Caki2 (cell line): ENCODE data around the gene PFKFB4. TPM values are rescaled to one million over a fixed set of nuclear protein-coding genes. Genes with fewer than 3 reads are reported as not detected.
A peak's percentile ranks its signal among the peaks of the same experiment; 100 is the strongest.
"Not testable (repeated sequence)": the region's sequence is repeated elsewhere in the genome, so short reads cannot be mapped to it uniquely, and the experiment has no call there.

Experiments used
- DNase-seq: peaks from one replicate; pipeline ENCODE4 v3.0.0-alpha.2; 2015; ENCODE audit warnings: low read depth
- in situ Hi-C: cut with HindIII; loops from 2 replicates; pipeline ENCODE4 v1.10.0; 2016; ENCODE audit warnings: low sequenced_read_pairs, low pct_unique_long_range_greater_than_20kb, mixed read lengths
- total RNA-seq: library from RNA; depleted of rRNA; stranded (reverse); fragments of >200 nt; shearing (Covaris generic); gene quantifications from 2 replicates; pipeline ENCODE4 v1.2.3, GENCODE V29; 2014; ENCODE audit warnings: low replicate concordance; rRNA removed

PFKFB4 gene
- total RNA-seq, 1 experiment from 2014 or later, result 23.8 TPM

DNA sequence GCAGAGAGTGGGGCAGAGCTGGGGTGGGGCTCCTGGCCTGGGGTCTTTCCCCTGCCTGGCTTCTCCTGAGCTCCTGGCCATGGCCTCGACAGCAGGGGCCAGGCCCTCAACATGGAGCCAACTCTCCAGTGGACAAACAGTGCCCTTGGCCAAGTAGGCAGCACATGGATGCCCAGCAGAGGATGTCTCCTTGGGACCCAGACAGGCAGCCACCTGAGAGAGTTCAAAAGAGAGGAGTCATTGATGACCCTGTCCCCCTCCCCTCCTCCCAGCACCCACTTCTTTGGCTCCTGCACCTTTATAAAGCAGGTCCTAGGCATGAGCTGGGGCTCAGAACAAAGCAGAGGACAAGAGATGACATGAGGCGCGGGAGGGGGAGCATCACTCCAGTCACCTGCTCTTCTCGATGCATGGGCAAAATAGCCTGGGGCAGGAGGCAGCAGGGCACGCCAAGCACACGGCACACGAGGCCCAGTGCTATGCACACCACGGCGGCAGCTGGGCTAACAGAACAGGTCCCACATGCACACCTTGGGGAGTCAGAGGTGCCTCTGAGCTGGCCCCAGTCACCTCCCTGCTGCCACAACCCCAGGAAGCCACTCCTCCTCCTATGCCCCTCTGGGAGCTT is 80.1 kb downstream of the PFKFB4 start:
- no peak for DNase-seq
- in situ Hi-C loops, result no loop called here

DNA sequence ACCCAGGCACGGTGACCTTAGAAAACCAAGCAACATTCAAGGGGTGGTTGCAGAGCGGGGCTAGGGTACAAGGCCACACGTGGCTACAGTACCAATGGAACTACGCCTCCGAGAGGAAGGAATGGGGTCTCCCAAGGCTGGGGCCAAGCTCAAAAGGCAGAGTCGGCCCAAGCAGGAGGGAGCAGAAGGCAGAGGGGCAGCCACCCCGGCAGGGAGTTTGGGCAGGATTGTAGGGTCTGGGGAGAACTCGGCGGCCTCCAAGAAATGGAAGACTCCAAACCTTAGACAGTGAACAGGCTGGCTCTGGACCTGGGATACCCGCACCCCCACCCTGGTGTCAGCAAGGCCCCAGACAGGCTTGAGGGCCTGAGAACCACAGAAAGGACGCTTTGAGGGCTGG is 81.4 kb downstream of the PFKFB4 start:
- in situ Hi-C loops, result no loop called here

DNA sequence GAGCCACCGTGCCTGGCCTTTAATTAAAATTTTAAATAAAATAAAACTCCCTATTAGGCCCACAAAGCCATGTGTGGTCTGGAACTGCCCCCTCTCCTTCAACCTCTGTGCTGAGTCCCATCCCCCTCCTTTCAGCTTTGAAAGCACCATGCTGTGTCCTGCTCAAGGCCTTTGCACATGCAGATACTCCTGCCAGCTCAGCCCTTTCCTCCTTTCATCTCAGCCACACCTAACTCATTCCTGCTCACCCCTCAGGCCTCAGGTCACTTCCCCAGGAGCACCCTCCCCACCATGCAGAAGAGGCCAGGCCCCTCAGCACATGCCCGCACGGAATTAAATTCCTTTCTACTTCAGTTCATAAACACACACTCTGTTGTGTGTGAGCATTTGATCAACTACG is 82.0 kb downstream of the PFKFB4 start:
- in situ Hi-C loops, result no loop called here
- no peak for DNase-seq

More for the DNA sequence above, 81.4 kb downstream of the PFKFB4 start:
- DNase-seq, result no peak

DNA sequence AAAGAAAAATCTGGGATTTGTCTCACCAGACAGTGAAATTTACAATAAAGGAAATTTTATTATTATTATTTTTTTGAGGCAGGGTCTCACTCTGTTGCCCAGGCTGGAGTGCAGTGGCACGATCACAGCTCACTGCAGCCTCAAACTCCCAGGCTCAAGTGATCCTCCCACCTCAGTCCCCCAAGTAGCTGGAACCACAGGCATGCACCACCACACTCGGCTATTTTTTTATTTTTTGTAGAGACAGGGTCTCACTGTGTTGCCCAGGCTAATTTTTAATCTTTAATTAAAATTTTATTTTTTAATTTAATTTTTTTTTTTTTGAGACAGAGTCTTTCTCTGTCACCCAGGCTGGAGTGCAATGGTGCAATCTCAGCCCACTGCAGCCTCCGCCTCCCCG is 82.6 kb downstream of the PFKFB4 start:
- in situ Hi-C loops, DNase-seq: not testable (repeated sequence)

DNA sequence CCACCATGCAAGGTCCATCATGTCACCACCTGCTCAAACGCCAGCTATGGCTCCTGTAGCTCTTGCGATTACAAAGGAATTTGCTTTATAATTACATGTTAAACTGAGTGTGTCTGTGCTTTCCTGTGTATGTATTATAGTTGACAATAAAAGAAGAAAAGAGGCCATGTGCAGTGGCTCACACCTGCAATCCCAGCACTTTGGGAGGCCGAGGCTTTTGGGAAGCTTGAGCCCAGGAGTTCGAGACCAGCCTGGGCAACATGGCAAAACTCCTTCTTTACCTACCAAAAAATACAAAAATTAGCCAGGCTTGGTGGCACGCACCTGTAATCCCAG is 83.0 kb downstream of the PFKFB4 start:
- DNase-seq, result no peak
- in situ Hi-C loops, result no loop called here

DNA sequence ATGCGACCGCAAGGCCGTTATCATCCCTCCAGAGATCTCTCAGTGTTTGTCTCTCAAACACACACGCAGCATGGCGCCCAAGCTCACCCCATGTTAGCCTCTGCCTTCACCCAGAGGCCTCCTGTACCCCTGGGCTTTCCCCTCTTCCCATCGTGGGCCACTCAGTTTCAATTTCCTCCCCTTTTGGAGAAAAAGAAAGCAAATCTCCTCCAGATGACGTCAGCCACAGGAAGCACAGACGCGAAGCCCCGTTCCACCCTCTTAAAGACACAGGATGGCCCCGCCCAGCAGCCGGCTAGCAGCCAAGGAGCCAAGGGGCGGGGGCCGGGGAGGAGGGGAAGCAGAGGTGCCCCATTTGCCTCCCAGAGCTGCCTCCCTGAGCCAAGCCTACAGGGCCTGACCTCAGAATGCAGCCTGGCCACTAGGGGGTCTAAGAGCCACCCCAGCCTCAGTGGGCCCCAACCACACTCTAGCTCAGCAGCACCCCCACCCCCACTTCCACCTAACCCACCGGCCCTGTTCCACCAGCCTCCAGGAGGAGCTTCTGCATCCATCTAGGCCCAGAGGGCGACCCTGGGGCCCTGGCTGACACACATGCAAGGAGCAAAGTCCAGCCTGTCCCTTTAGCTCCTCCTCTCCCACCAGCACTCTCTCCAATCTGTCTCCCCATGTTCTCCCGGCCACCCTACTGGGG is 83.5 kb downstream of the PFKFB4 start:
- in situ Hi-C loops, result no loop called here
- peak; percentile 91 for DNase-seq

DNA sequence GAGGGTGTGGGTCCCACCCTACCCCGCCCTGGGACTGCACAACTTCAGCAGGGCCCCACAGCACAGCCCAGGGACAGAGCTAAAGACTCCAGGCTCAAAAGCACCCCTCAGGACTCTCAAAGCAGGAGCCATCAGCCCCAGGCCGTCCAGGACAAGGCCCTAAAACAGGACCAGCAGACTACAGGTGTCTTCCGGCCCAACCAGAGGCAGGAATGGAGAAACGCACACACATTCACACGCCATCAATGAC is 84.0 kb downstream of the PFKFB4 start:
- in situ Hi-C loops, result no loop called here
- no peak for DNase-seq

DNA sequence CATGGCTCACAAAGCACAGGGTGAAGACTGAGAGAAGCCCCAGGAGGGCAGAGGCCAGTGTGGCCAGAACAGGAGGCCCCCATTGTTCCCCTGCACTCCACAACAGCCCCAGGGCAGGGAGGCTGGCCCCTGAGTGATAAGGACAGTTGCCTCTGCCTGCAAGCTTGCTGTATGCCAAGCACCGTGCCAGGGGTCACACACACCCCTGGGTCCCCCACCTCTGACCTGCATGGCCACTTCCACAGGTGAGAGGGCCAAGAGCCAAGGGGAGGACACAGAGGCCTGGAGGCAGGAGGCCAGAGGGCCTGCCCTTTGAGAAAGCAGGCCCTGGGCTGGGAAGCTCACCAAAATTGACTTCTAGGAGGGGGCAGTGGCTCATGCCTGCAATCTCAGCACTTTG is 86.3 kb downstream of the PFKFB4 start:
- no peak for DNase-seq
- in situ Hi-C loops, result no loop called here

DNA sequence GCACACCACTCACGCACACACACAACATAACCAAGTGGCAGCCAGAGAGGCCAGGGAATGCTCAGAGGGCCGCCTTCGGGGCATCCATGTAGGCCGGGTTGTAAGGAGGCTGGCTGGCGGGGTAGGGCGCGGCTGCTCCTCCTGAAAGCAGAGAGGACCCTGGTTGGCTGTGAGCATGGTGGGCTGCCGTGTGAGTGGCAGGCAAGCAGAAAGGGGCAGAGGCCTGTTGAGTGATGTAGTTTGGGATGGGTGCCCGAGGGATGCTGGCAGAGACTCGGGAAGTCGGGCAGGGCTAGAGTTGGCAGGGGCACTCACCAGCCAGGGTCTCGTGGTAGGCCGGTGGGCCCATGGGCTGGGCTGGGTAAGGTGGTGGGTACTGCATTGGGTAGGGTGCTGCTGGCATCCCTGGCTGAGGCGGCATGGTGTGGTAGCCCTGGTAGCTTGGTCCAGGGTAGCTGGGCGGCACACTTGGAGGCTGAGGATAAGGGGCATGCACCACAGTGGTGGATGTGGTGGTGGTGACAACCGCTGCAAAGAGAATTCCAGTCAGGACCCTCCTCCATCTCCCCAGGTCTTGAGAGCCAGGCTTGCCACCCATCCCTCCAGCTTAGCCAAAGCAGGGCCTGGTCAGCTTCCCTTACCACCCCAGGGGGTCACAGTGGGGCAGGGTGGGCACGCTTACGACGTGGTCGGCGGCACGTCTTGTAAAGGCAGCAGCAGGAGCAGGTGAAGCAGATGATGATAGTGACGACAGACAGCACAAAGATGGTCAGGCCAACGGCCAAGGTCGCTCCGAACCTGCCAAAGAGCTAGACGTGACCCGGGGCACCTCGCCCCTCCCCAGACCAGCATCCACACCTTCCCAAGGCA is 87.3 kb downstream of the PFKFB4 start:
- in situ Hi-C loops, result no loop called here
- DNase-seq, result no peak

DNA sequence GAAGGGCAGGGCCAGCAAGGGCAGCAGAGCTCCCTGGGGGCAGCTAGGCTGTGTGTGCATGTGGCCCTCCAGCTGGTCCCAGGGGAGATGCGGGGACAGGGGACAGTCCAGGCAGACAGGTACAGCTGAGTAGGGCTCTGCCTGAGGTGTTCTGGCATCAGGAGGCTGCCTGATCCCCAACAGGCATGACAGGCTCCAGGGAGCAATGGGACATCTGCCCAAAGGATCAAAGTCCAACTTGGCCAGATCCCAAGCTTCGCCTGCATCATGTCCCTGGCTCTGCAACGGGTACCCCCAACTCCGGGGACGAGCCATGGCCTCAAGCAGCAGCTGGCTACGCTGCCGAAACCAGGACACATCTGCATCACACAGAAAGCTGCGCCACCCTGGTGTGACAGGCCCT is 88.3 kb downstream of the PFKFB4 start:
- in situ Hi-C loops, result no loop called here
- DNase-seq, result no peak

Other genes starting within 250 kb of the PFKFB4 start
- not detected in 2 replicates for gene SPINK8, start 223.1 kb downstream of the PFKFB4 start, total RNA-seq
- gene FBXW12, start 184.6 kb downstream of the PFKFB4 start, total RNA-seq, result not detected in 2 replicates
- 17.8 and 24.8 TPM in 2 replicates for gene PLXNB1, start 126.7 kb downstream of the PFKFB4 start, total RNA-seq
- gene CCDC51, start 116.7 kb downstream of the PFKFB4 start, total RNA-seq, result 49.6 and 59.3 TPM in 2 replicates
- 418 and 765 TPM in 2 replicates for gene TMA7, start 116.5 kb downstream of the PFKFB4 start, total RNA-seq
- 1.6 and 4.0 TPM in 2 replicates for gene ATRIP, start 110.1 kb downstream of the PFKFB4 start, total RNA-seq
- 118 and 132 TPM in 2 replicates for gene SHISA5, start 52.6 kb downstream of the PFKFB4 start, total RNA-seq
- gene UCN2, start 7.0 kb upstream of the PFKFB4 start, total RNA-seq, result 0.52 and 1.2 TPM in 2 replicates
- 72.6 and 84.9 TPM in 2 replicates for gene COL7A1, start 38.5 kb upstream of the PFKFB4 start, total RNA-seq
- 232 and 416 TPM in 2 replicates for gene UQCRC1, start 52.8 kb upstream of the PFKFB4 start, total RNA-seq
- gene TMEM89, start 65.0 kb upstream of the PFKFB4 start, total RNA-seq, result not detected in 2 replicates
- 12.8 and 14.8 TPM in 2 replicates for gene SLC26A6, start 78.7 kb upstream of the PFKFB4 start, total RNA-seq
- 2.1 and 3.6 TPM in 2 replicates for gene CELSR3, start 106.1 kb upstream of the PFKFB4 start, total RNA-seq
- gene NCKIPSD, start 129.1 kb upstream of the PFKFB4 start, total RNA-seq, result 4.0 and 25.1 TPM in 2 replicates
- gene IP6K2, start 160.4 kb upstream of the PFKFB4 start, total RNA-seq, result 26.4 and 50.8 TPM in 2 replicates